Stomach (tissue), 4 donors: Measurements from ENCODE around the gene ZNF414.

ENCODE experiments used
- CTCF ChIP-seq, 7 experiments: fragments of 450-650 bp in 4 of 7; fragments of 200-600 bp in 3 of 7; sonication (generic) in 3 of 7; IDR thresholded peaks; one replicate each; pipeline ENCODE4 v1.5.1; 2016 to 2019; ENCODE audit warnings: antibody characterized with exemption in 7 of 7, control low read depth in 2 of 7, mild to moderate bottlenecking in 1 of 7
- POLR2A ChIP-seq, 4 donors: fragments of 450-650 bp; IDR thresholded peaks; one replicate each; pipeline ENCODE4 v1.6.1; 2016; ENCODE audit warnings: antibody characterized with exemption in 4 of 4, control low read depth in 2 of 4, mild to moderate bottlenecking in 1 of 4, moderate library complexity in 1 of 4

- TF ChIP-seq POLR2A (IDR thresholded peaks at IDR 0.05), result peak in 1 of 4 donors; percentile 19
- TF ChIP-seq CTCF (IDR thresholded peaks at IDR 0.05), result no peak
Observed at GRCh38 chr19:8526345-8527091, 12.6 kb upstream of the ZNF414 start.
